Midbrain (tissue), 1 donor: ENCODE results near the gene ZBTB44.

ENCODE experiments used
- DNase-seq: peaks from one replicate; lab custom pipeline; 2025; lab: John Stamatoyannopoulos, UW

The ZBTB44 gene

DNA sequence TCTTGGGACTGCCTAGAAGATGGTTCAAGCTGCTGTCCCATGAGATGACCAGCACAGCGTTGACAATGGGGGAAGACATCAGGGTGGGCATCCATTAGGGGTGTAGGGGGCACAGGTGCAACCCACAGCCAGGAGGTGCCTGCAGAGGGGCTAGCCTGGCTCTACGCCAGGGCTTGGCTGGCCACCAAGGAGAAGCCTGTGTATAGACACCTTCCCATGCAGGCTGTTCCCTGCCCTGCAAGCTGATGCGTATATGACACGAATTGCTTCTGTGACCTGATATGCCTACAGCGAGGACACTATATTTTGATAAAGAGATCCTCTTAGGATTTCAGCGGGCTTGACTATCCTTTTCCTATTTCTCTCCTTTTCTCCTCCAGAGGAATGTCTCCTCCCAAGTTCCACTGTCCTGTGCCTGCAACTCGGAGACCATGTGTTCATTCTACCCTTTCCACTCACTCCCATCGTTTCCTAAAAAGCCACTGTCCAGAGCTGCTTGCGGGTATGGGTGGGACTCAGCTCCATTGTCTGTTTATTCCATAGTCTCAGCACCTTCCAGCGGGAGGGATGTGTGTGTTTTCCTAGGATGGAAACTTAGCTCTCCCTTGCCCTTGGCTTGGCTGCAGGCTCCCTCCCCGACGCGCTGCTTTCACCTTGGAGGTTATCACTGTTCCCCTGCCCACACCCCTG, 99.0 kb downstream of the ZBTB44 start:
- no peak for DNase-seq

DNA sequence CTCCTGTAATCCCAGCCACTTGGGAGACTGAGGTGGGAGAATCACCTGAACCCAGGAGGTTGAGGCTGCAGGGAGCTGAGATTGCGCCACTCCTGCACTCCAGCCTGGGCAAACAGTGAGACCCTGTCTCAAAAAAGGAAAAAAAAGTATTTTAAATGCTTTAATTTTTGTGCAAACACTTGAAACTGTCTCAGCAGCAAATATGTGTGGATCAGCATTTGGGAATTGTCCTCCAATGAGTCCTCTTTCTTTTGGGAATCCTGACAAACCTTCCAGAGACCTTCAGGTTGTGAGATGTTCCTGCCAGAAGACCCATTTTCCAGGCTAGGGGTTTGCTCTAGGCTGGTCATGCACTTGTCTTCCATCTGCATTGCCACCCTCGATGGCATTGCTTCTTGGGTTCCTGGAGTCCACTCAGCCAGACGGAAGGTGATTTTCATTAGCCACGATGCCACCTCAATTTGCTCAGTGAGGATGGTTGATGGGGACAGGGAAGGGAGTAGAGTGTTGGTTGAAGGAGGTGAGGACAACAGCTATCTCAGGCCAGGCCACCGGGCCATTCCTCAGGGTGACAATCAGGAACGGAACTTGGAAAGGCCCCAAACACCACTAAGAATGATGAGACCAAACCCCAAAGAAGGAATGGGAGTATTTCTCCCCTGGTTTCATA, 99.7 kb downstream of the ZBTB44 start:
- DNase-seq: no peak

DNA sequence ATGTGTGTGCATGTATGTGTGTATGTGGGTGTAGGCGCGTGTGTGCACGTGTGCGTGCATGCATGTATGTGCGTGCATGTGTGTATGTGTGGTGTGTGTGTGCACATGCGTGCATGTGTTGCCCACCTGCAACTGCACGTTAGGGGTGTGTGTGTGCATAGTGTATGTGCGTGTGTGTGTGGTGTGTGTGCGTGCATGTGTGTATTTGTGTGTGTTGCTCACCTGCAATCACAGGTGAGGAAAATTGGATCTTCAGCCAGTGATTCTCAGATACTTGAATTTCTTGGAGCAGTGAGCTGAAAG, 100.8 kb downstream of the ZBTB44 start:
- no peak for DNase-seq

DNA sequence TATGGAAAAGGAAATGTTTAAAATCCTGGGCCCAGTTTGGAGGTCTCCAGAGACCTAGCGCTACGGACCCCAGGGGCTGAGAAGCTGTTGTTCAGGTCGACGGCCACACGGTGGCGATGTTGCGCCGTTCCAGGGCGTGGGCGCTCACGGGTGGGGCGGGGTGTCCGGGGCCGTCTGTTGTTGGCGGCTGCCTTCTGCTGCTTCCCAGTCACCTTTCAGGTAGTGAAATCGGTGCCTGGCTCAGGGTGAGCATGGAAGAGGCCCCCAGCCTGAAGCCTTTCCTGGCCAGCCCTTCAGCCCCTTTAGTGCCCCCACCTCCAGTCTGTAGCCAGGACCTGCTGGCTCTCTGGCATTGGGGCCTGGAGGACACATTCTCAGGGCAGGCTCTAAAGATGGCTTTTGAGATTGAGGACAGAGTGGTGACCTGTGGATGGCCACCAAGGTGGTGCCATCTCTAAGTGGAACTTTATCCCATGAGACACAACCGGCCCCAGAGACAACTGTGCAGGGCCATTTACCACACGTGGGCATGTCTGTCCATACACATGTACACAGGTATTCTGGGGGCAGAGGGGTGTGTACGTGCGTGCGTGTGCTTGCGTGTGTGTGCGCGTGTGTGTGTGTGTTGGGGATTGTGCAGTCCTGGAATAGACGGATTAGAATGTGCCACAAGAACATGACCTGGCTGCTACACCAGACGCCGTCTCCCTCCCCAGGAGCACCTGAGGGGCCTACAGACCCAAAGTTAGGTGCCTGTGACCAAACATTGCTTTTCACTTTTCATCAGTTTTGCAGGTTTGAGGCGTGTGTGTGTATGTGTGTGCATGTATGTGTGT, 101.4 kb downstream of the ZBTB44 start:
- peak; percentile 75 for DNase-seq

DNA sequence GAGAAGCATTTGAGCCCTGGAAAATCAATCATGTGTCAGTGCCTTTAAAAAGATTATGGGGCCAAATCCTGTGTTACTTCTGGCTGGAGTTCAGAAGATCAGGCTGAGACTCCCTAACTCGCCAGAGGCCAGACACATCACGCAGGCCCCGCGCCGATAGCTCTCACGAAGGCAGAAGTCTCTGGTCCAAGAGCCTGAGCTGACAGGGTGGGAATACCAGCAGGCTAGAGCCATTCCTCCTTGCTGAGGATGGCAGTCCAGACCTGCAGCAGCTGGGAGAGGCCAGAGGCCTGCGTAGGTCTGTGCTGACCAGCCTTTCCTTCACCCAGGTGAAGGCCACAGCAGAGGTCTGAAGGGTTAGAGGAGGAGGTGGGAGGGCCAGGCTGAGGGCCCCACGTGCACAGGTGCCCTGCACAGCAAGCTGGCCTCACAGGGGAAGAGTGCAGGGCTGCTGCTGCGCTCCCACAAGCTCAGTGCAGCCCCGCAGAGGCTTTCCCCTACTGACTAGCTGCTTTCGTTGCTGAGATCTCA, 102.2 kb downstream of the ZBTB44 start:
- DNase-seq: no peak

DNA sequence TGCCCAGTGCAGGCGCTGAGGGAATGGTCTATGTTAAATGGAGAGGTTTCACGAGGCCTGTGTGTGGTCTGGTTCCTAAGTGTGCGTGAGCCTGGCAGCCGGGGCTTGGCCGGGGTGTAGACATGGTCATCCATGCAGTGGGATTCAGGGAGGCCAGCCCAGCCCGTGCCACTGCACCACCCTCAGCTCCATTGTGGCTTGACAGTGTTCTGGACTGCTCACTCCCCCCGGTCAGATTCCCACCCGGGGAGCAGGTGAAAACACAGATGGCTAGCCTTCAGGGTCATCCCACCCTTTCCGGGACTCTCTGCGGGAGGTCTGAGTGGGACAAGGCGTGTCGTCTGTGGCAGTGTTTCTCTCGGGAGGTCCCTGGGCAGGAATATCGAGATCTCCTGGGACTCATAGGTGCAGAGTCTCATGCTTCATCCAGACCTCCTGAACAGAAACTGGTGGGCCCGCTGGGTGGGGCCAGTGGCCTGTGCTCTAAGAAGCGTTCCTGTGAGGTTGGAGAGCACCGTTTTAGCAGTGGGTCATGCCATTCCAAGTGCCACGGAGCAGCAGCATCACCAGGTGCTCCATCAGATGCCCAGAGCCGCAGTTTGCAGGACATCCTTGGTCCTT, 102.8 kb downstream of the ZBTB44 start:
- DNase-seq: no peak

DNA sequence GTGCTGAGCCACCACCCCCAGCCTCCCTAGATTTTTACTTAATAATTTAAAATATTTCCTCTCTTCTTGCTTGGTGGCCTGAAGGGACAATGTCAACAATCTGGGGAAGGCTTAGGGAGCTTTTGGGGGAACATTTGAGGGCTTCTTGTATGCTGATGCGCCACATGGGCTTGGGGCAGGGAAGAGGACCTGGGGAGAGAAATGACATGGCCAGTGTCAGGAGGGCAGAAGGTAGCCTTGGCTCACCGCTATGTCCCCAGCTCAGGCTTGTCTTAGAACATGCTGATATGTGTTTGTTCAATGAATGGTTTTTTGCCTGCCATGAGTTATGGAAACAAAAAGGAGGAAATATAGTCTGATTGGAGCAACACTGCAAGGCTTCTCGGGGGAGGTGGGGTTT, 103.6 kb downstream of the ZBTB44 start:
- no peak for DNase-seq

DNA sequence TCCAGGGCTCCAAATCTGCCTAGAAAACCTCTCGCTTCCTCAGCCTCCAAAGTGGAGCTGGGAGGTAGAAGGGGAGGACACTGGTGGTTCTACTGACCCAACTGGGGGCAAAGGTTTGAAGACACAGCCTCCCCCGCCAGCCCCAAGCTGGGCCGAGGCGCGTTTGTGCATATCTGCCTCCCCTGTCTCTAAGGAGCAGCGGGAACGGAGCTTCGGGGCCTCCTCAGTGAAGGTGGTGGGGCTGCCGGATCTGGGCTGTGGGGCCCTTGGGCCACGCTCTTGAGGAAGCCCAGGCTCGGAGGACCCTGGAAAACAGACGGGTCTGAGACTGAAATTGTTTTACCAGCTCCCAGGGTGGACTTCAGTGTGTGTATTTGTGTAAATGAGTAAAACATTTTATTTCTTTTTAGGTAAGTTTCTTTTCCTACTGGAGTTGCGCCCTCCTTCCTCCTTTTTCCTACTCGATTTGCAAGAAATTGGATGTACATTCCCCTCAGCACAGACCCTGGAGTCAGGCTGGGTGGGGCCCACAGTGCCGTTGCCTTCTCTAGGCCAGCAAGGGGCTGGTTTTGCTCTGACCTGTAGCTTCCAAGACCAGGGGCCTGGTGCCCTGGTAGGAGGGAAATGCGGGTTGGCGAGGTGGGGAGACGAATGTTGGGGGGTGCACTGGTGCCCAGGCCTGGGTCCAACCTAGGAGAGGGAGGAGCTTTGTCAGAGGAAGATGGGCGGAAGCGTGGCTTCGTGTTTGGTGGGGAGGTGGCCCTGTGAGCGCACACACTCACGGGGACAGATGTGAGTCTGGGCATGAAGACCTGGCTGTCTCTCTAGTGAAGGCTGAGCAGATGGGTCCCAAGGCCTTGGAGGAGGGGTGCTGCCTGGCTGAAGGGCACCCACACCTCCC, 104.5 kb downstream of the ZBTB44 start:
- no peak for DNase-seq

DNA sequence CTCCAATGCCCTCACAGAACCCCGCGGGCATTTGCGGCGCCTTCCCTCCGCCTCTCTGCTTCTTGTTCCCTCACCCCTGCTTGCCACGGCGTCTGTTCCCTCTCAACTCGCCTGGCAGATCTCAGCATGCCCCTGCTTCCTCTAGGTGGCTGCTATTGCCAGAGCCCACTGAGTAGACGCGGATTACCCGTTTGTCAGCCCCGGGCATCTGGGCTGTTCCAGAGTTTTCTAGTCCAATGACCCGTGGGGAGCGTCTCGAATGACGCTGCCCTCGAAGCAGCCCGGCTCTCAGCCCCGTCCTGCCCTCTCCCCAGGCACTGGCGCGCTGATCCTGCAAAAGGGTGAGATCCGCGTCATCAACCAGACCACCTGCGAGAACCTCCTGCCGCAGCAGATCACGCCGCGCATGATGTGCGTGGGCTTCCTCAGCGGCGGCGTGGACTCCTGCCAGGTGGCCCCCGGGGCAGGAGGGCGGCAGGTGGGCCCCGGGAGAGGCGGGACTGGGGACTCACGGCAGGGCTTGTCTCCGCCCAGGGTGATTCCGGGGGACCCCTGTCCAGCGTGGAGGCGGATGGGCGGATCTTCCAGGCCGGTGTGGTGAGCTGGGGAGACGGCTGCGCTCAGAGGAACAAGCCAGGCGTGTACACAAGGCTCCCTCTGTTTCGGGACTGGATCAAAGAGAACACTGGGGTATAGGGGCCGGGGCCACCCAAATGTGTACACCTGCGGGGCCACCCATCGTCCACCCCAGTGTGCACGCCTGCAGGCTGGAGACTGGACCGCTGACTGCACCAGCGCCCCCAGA, 105.4 kb downstream of the ZBTB44 start:
- no peak for DNase-seq

DNA sequence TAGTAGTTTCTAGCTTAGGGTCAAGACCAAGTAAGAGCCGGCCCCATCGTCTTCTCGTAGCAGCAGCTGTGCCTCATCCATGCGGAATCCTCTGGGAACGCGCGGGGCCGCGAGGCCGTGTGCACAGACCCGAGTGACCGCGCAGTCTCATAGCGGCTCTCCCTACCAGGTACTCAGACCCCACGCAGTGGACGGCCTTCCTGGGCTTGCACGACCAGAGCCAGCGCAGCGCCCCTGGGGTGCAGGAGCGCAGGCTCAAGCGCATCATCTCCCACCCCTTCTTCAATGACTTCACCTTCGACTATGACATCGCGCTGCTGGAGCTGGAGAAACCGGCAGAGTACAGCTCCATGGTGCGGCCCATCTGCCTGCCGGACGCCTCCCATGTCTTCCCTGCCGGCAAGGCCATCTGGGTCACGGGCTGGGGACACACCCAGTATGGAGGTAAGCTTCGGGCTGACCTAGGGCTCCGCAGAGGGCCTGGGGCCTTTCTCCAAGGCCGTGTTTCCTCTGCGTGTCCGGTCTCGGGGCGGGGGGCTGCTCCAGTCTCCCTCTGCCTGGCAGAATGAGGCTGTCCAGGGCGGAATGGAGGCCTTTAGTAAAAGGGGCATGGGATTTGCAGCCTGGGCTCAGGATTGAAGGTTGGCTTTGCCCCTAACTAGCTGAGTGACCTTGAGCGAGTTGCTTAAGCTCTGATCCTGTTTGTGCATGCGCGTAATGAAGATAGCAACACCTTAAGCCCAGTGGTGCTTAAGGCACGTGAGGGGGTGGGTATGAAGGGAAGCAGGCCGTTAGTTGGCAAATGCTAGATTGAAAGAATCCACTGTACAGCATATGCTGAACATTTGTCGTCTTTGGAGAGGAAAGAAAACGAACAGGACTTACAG, 106.2 kb downstream of the ZBTB44 start:
- no peak for DNase-seq

DNA sequence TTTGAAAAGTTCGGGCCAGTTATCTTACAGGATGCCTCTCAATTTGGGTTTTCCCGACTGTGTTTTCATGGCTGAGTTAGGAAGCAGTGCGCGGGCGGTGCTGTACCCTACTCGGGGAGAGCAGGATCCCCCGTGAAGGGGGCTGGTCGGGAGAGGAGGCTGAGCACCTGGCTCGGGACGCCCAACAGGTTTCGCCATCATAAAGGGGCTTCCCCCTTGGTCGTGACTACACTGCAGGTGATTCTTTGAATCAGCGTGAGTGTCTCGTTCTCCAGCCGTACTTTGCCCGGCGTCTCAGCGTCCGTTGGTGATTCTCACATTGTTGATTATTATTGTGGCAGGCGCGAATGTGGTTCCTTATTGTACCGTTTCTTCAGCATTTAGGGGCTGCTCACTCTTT, 108.6 kb downstream of the ZBTB44 start:
- DNase-seq: no peak

DNA sequence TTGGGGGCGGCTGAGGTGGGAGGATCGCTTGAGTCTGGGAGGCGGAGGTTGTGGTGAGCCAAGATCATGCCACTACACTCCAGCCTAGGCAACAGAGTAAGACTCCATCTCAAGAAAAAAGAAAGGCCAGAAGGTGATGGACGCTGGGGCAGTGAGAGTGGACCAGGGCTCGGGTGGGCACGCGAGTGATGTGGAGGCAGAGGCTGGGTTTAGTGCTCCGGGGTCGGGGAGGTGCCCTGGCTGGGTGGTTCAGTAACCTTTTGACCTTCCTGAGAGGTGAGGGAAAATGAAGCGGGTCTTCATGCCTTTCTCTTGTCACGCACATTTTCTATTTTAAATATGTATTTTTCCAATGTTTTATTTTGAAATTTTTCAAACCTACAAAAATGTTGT, 110.0 kb downstream of the ZBTB44 start:
- no peak for DNase-seq

DNA sequence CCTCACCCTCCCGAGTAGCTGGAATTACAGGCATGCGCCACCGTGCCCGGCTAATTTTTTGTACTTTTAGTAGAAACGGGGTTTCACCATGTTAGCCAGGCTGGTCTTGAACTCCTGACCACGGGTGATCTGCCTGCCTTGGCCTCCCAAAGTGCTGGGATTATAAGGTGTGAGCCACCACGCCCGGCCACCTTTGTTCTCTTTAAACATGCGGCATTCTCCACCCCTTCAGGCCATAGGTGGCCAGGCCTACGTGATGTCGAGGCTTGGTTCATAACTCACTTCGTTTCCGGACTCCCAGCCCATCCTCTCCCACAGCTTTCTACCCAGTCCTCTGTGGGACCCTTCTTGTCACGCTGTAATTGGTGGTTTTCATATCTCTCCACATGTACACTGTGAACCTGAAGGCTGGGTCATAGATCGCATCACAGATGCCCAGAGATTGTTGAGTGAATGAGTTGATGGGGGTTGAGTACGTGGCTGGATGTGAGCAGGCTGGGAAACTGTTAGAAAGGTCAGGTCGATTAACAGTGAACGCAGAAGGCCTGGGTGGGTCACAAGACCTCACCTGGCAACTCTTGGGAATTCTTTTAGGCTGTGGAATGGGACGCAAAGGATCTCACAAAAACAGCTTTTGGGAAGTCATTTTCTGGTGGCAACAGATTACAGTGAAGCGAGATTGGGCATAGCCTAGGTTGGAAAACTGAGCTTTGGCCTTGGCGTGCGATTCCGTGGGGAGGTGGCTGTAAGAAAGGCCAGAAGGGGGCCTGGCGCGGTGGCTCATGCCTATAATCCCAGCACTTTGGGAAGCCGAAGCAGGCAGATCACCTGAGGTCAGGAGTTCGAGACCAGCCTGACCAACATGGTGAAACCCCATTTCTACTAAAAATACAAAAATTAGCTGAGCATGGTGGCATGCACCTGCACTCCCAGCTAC, 110.7 kb downstream of the ZBTB44 start:
- no peak for DNase-seq

DNA sequence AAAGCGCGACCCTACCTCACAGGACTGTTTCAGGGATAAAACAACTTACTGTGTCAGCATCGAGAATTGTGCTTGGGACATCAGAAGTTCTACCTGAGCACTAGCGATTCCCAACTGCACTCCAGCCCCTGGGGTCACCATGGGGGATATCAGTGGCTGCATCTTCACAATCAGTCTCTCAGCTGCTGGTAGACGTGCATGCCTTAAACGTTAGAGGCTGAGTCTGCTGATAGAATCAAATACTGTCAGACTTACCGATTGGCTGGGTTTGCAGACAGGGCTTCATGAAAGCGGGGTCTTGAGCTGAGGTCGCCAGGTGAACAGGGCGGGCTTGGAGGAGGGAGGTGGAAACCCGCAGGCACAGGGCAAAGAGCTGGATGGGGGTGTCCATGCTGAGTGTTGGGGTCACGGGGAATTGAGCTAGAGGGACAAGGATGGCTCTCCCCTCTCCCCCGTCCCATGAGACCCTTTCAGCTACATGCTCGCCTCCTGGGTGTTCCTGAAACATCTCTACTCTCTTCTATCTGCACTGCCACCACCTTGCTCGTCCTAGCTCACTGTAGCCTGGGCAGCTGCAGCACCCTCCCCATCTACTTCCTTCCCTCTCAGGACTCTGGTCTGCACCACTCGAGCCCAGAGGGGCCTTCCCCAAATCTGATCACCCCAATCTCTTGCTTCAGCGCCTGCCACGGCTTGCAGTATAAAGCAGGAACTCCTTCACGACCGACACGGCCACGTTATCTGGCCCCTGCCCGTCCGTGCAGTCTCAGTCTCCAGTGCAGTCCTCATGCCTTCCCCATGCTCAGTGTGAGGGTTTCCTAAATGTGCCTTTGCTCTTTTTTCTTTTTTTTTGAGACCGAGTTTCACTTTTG, 111.7 kb downstream of the ZBTB44 start:
- no peak for DNase-seq

DNA sequence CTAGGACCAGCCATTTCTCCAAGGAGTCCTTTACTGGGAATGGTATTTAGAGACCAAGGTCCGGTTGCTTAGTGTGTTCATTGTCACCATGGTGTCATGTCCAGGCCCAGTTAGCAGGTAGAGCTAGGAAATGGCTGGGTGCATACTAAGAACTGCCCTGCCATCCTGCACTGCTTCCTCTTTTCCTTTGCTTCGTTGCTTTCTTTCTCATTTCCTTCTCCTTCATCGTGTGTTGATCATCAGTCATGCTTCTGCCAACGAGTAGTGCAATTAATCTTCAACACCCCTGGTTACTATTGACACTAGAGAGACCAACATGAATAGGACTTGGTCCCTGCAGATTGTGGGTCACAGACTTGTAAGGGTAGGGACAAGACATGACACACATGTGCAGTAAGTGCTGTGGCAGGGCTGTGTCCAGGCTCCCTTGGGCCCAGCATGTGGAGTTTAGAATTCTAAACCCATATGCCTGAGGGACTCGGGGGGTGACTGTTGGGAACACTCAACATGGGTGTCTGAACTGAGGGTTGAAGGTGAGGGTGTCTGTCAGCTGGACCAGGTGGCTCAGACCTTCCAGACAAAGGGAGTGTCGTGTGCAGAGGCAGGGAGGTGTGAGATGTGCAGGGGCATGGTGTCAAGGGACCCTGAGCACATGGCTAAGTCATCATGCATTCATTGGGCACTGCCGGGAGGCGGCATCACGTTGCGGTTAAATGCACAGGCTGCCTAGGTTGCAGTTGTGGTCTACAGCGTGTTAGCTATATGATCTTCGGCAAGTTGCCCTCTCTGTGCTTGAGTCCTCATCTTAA, 112.5 kb downstream of the ZBTB44 start:
- DNase-seq: no peak

DNA sequence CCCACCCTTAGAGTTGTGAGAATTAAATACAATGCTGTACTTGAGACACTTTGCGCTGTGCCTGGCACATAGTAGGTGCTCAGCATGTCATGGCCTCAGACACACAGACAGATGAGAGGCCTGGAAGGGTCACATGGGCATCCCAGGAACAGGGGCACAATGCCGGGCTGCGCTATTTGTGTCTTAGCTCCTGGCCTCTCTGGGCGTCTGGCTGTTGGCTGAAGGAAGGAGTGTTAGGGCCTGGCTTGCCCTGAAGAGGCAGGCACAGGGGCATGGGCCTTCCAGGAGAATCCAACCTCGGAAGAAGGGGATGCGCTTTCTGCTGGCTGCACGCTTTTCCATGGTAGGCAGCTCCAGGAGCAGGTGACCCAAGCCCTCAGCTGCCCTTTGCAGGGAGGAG, 113.7 kb downstream of the ZBTB44 start:
- no peak for DNase-seq

DNA sequence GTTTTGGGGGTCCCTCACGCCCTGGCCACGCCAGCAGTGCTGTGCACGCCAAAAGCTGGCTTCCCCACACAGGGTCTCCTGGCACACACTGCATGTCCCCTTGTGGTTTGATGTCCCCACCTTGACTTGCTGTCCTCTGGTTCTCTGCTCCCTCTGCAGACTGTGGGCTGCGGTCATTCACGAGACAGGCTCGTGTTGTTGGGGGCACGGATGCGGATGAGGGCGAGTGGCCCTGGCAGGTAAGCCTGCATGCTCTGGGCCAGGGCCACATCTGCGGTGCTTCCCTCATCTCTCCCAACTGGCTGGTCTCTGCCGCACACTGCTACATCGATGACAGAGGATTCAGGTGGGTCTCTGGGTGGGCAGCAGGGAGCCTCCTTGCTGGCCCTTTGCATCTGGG, 114.9 kb downstream of the ZBTB44 start:
- DNase-seq: no peak
